ENCODE measurements around the gene ARID3B. TPM values are rescaled to one million over a fixed set of nuclear protein-coding genes. Genes with fewer than 3 reads are reported as not detected.

ARID3B gene
- total RNA-seq, 1 experiment from 2014 or later, result 8.1 TPM

DNA sequence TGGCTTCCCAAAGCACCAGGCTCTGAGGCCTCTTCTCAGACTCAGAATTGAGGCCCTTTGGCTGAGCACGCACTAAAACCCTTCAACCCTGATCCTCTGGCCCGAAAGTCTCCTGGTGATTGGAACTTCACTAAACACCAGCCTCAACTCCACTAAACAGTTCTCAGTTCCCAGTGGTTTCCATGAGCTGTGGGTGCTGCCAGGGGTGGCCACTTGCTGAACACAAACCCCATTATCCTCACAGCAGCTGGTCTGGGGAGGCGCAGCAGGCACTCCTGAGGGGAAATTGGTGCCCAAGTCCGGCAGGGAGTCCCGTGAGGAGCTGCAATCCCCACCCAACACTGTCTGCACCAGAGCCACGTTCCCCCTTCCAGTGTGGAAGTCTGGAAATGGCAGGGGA, 70.8 kb downstream of the ARID3B start:
- H4K20me1 ChIP-seq (ENCODE audit: insufficient read depth), result no peaks in the 10 kb centered on the region
- no peaks in the 10 kb centered on the region for H3K9me2 ChIP-seq (ENCODE audit: insufficient read depth)
- H3K9ac ChIP-seq (ENCODE audit: low read length), result no peak overlapping the region
- peaks cover 12% of the 10 kb centered on the region for H3K79me2 ChIP-seq (ENCODE audit: insufficient read depth, low read length)
- H3K27ac ChIP-seq (ENCODE audit: low read depth, low read length), result no peak overlapping the region
- H3K27me3 ChIP-seq (ENCODE audit: insufficient read depth, low read length), result peaks cover 5% of the 10 kb centered on the region; the same call in 1 of the 2 replicates
- ChIA-PET POLR2A (no interaction called here), CTCF (no interaction called here), RAD21 (ENCODE audit: low non-redundant PET in 1 of 2, low total read pairs in 2 of 2, uncharacterized antibody in 2 of 2, unreplicated experiment in 2 of 2) (no interaction called here)
- no peak overlapping the region for H3K4me2 ChIP-seq (ENCODE audit: low read length)
- TF ChIP-seq RAD21 (IDR thresholded peaks at IDR 0.05; ENCODE audit: low read depth), result no peak
- TF ChIP-seq ELF1 (IDR thresholded peaks at IDR 0.05; ENCODE audit: borderline replicate concordance, low read depth), result no peak
- H3K4me1 ChIP-seq (ENCODE audit: control insufficient read depth in 1 of 2, insufficient read depth in 2 of 2, low read length in 2 of 2), result peaks cover 4 to 19% of the 10 kb centered on the region in 2 experiments; a peak in 3 of 4 replicates
- BruUV-seq (replicated peaks), result no TSS peak
- intact Hi-C loops (cut with micrococcal nuclease), result no loop called here
- no peaks in the 10 kb centered on the region for H3K9me3 ChIP-seq (ENCODE audit: control insufficient read depth in 1 of 2, insufficient read depth in 1 of 2, low read depth in 1 of 2, low read length in 2 of 2)
- no peak overlapping the region for H3K4me3 ChIP-seq (replicated peaks in 1 of 2; ENCODE audit: low read depth in 1 of 2, low read length in 2 of 2)
- no peak overlapping the region for H2AFZ ChIP-seq (ENCODE audit: low read depth, low read length, poor library complexity, severe bottlenecking)
- H3K36me3 ChIP-seq (ENCODE audit: control insufficient read depth in 1 of 2, insufficient read depth in 2 of 2, low read length in 2 of 2), result no peaks in the 10 kb centered on the region
- no peak for DNase-seq (ENCODE audit: low read depth, low spot score)
- no peak for ATAC-seq

DNA sequence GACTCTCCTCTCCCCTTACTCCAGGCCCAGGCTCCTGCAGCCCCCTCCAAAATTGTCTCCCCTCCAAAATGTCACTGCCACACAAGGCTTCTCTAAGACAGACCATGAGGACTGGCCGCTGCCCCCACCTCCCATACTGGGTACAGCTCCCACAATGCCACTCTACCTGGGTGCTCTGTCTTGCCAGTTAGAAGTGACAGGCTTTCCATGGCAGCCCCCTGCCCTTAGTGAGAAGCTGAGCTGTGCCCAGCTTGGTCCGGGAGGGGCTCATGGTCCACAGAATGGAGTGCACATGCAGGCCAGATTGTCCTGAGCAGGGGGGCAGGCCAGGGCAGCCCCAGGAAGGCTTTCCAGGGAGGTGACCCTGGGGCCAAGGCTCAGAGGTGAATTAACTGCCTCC, 71.7 kb downstream of the ARID3B start:
- ChIA-PET CTCF (no interaction called here), POLR2A (no interaction called here), RAD21 (ENCODE audit: low non-redundant PET in 1 of 2, low total read pairs in 2 of 2, uncharacterized antibody in 2 of 2, unreplicated experiment in 2 of 2) (no interaction called here)
- Histone ChIP-seq H3K9ac (ENCODE audit: low read length) (no peak overlapping the region), H3K36me3 (ENCODE audit: control insufficient read depth in 1 of 2, insufficient read depth in 2 of 2, low read length in 2 of 2) (no peaks in the 10 kb centered on the region), H3K27me3 (ENCODE audit: insufficient read depth, low read length) (peaks cover 5% of the 10 kb centered on the region; the same call in 1 of the 2 replicates), H4K20me1 (ENCODE audit: insufficient read depth) (no peaks in the 10 kb centered on the region), H3K9me3 (ENCODE audit: control insufficient read depth in 1 of 2, insufficient read depth in 1 of 2, low read depth in 1 of 2, low read length in 2 of 2) (no peaks in the 10 kb centered on the region), H3K9me2 (ENCODE audit: insufficient read depth) (no peaks in the 10 kb centered on the region), H3K79me2 (ENCODE audit: insufficient read depth, low read length) (peaks cover 21% of the 10 kb centered on the region), H3K27ac (ENCODE audit: low read depth, low read length) (no peak overlapping the region), H3K4me2 (ENCODE audit: low read length) (no peak overlapping the region), H2AFZ (ENCODE audit: low read depth, low read length, poor library complexity, severe bottlenecking) (no peak overlapping the region), H3K4me1 (ENCODE audit: control insufficient read depth in 1 of 2, insufficient read depth in 2 of 2, low read length in 2 of 2) (peaks cover 9 to 27% of the 10 kb centered on the region in 2 experiments; a peak in 3 of 4 replicates), H3K4me3 (replicated peaks in 1 of 2; ENCODE audit: low read depth in 1 of 2, low read length in 2 of 2) (no peak overlapping the region)
- DNase-seq (ENCODE audit: low read depth, low spot score), result no peak
- no TSS peak for BruUV-seq (replicated peaks)
- intact Hi-C loops (cut with micrococcal nuclease), result no loop called here
- no peak for TF ChIP-seq POLR2AphosphoS5 (IDR thresholded peaks at IDR 0.05; ENCODE audit: low read depth, low read length)
- TF ChIP-seq, protein P1, sequence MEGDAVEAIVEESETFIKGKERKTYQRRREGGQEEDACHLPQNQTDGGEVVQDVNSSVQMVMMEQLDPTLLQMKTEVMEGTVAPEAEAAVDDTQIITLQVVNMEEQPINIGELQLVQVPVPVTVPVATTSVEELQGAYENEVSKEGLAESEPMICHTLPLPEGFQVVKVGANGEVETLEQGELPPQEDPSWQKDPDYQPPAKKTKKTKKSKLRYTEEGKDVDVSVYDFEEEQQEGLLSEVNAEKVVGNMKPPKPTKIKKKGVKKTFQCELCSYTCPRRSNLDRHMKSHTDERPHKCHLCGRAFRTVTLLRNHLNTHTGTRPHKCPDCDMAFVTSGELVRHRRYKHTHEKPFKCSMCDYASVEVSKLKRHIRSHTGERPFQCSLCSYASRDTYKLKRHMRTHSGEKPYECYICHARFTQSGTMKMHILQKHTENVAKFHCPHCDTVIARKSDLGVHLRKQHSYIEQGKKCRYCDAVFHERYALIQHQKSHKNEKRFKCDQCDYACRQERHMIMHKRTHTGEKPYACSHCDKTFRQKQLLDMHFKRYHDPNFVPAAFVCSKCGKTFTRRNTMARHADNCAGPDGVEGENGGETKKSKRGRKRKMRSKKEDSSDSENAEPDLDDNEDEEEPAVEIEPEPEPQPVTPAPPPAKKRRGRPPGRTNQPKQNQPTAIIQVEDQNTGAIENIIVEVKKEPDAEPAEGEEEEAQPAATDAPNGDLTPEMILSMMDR (IDR thresholded peaks at IDR 0.05 in 2 of 3, conservative IDR thresholded peaks at IDR 0.05 in 1 of 3; ENCODE audit: borderline replicate concordance in 1 of 3, insufficient read depth in 1 of 3, low read depth in 2 of 3, low read length in 2 of 3), result no peak
- no peak for TF ChIP-seq POLR2A (IDR thresholded peaks at IDR 0.05; ENCODE audit: borderline replicate concordance, extremely low read depth, insufficient read depth, insufficient read length)
- TF ChIP-seq YY1 (IDR thresholded peaks at IDR 0.05; ENCODE audit: extremely low read depth, insufficient replicate concordance, low read depth, low read length), result no peak
- TF ChIP-seq, protein P2, sequence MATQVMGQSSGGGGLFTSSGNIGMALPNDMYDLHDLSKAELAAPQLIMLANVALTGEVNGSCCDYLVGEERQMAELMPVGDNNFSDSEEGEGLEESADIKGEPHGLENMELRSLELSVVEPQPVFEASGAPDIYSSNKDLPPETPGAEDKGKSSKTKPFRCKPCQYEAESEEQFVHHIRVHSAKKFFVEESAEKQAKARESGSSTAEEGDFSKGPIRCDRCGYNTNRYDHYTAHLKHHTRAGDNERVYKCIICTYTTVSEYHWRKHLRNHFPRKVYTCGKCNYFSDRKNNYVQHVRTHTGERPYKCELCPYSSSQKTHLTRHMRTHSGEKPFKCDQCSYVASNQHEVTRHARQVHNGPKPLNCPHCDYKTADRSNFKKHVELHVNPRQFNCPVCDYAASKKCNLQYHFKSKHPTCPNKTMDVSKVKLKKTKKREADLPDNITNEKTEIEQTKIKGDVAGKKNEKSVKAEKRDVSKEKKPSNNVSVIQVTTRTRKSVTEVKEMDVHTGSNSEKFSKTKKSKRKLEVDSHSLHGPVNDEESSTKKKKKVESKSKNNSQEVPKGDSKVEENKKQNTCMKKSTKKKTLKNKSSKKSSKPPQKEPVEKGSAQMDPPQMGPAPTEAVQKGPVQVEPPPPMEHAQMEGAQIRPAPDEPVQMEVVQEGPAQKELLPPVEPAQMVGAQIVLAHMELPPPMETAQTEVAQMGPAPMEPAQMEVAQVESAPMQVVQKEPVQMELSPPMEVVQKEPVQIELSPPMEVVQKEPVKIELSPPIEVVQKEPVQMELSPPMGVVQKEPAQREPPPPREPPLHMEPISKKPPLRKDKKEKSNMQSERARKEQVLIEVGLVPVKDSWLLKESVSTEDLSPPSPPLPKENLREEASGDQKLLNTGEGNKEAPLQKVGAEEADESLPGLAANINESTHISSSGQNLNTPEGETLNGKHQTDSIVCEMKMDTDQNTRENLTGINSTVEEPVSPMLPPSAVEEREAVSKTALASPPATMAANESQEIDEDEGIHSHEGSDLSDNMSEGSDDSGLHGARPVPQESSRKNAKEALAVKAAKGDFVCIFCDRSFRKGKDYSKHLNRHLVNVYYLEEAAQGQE (IDR thresholded peaks at IDR 0.05; ENCODE audit: low read depth), result no peak
- TF ChIP-seq JUND (IDR thresholded peaks at IDR 0.05), result no peak
- no peak for TF ChIP-seq EZH2phosphoT487 (IDR thresholded peaks at IDR 0.05; ENCODE audit: borderline replicate concordance)
- TF ChIP-seq, protein P3, sequence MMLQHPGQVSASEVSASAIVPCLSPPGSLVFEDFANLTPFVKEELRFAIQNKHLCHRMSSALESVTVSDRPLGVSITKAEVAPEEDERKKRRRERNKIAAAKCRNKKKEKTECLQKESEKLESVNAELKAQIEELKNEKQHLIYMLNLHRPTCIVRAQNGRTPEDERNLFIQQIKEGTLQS (IDR thresholded peaks at IDR 0.05), result no peak
- TF ChIP-seq CEBPB (IDR thresholded peaks at IDR 0.05; ENCODE audit: low read depth), result no peak
- no peak for TF ChIP-seq TCF7L2 (IDR thresholded peaks at IDR 0.05; ENCODE audit: borderline replicate concordance, extremely low read depth, insufficient read depth, insufficient read length)
- no peak for TF ChIP-seq EZH2 (IDR thresholded peaks at IDR 0.05)
- no peak for ATAC-seq
